Fibroblast of lung (primary cell): ENCODE measurements around the gene SLC26A6. TPM values are rescaled to one million over a fixed set of nuclear protein-coding genes. Genes with fewer than 3 reads are reported as not detected.

ENCODE experiments used
- DNase-seq, 2 donors: peaks; one replicate each; pipeline versions ENCODE4 v3.0.0 to v3.0.0-alpha.2; 2010; ENCODE audit warnings: low read depth in 2 of 2
- H2AFZ ChIP-seq: 2 replicates; pipeline ENCODE4 v1.5.1; 2012; ENCODE audit warnings: low read length, control low read depth, inconsistent platforms
- H3K27ac ChIP-seq: 2 replicates; pipeline ENCODE4 v1.5.1; 2011; ENCODE audit warnings: low read length, control low read depth; ENCODE audit not compliant: insufficient read depth
- H3K27me3 ChIP-seq: 2 replicates; pipeline ENCODE4 v1.5.1; 2011; ENCODE audit warnings: mild to moderate bottlenecking, low read length; ENCODE audit not compliant: control insufficient read depth, insufficient read depth
- H3K36me3 ChIP-seq: 2 replicates; pipeline ENCODE4 v1.5.1; 2011; ENCODE audit warnings: low read length; ENCODE audit not compliant: control insufficient read depth, insufficient read depth
- H3K4me1 ChIP-seq: 2 replicates; pipeline ENCODE4 v1.5.1; 2011; ENCODE audit warnings: low read length; ENCODE audit not compliant: control insufficient read depth, insufficient read depth; ENCODE audit errors: extremely low read depth
- H3K4me2 ChIP-seq: 2 replicates; pipeline ENCODE4 v1.5.1; 2011; ENCODE audit warnings: low read length, control low read depth; ENCODE audit not compliant: insufficient read depth; ENCODE audit errors: extremely low read depth
- H3K4me3 ChIP-seq, 4 experiments: fragments of 200-600 bp in 1 of 4; sonication (generic) in 1 of 4; replicated peaks in 1 of 4; 2 replicates each; pipeline ENCODE4 v1.5.1; 2011 to 2016; ENCODE audit warnings: low read length in 4 of 4, low read depth in 3 of 4, mild to moderate bottlenecking in 3 of 4, control low read depth in 2 of 4, inconsistent platforms in 1 of 4, mixed read lengths in 1 of 4; ENCODE audit not compliant: insufficient read depth in 1 of 4; ENCODE audit errors: control extremely low read depth in 1 of 4
- H3K79me2 ChIP-seq: 2 replicates; pipeline ENCODE4 v1.5.1; 2012; ENCODE audit warnings: mild to moderate bottlenecking, low read length, inconsistent platforms; ENCODE audit not compliant: control insufficient read depth, insufficient read depth
- H3K9ac ChIP-seq: 2 replicates; pipeline ENCODE4 v1.5.1; 2011; ENCODE audit warnings: mild to moderate bottlenecking, low read length, control low read depth; ENCODE audit not compliant: insufficient read depth
- H3K9me3 ChIP-seq: 2 replicates; pipeline ENCODE4 v1.5.1; 2012; ENCODE audit warnings: low read depth, low read length; ENCODE audit not compliant: control insufficient read depth, insufficient read depth
- H4K20me1 ChIP-seq: 2 replicates; pipeline ENCODE4 v1.5.1; 2011; ENCODE audit warnings: low read length; ENCODE audit not compliant: control insufficient read depth, insufficient read depth; ENCODE audit errors: extremely low read depth
- CTCF ChIP-seq, 2 donors: IDR thresholded peaks in 1 of 2; conservative IDR thresholded peaks in 1 of 2; 1 replicate in 1 of 2; 2 replicates in 1 of 2; pipeline ENCODE4 v1.5.1; 2011 to 2012; ENCODE audit warnings: low read length in 2 of 2, control low read depth in 1 of 2, inconsistent platforms in 1 of 2, low read depth in 1 of 2, mild to moderate bottlenecking in 1 of 2
- EZH2 ChIP-seq: IDR thresholded peaks from 2 replicates; pipeline ENCODE4 v1.5.1; 2012; ENCODE audit warnings: low read length, control low read depth, mild to moderate bottlenecking; ENCODE audit errors: missing control alignments
- polyA minus RNA-seq: library from RNA; depleted of rRNA, polyadenylated mRNA; stranded (reverse); fragments of >200 nt; gene quantifications from 2 replicates; pipeline ENCODE4 v1.2.3, GENCODE V29; 2011; ENCODE audit warnings: low replicate concordance
- polyA plus RNA-seq, 2 donors: library from polyadenylated mRNA; depleted of rRNA in 1 of 2; stranded (reverse) in 1 of 2; unstranded in 1 of 2; fragments of >200 nt; gene quantifications; 2 replicates each; pipeline ENCODE4 v1.2.1, GENCODE V29; 2011 to 2012; ENCODE audit warnings: missing spikeins in 1 of 2
- total RNA-seq: library from RNA; depleted of rRNA; stranded (reverse); fragments of >200 nt; gene quantifications from 2 replicates; pipeline ENCODE4 v1.2.1, GENCODE V29; 2014

The SLC26A6 gene
- 32.9 and 36.3 TPM in 2 replicates for total RNA-seq
- polyA plus RNA-seq, result 13.3 and 20.9 TPM in 2 replicates
- 9.4 and 16.6 TPM in 2 replicates for polyA plus RNA-seq (2012)
- polyA minus RNA-seq, result 29.8 and 88.3 TPM in 2 replicates

- peaks cover 22% of the 10 kb centered on the region for H3K36me3 ChIP-seq
- H3K9me3 ChIP-seq, result no peaks in the 10 kb centered on the region
Observed at GRCh38 chr3:48635222-48636021, at the start of gene SLC26A6. Gene SLC26A6 (minus strand): TSS chr3:48635461. CDS start chr3:48635393, 68 bp downstream.

DNA sequence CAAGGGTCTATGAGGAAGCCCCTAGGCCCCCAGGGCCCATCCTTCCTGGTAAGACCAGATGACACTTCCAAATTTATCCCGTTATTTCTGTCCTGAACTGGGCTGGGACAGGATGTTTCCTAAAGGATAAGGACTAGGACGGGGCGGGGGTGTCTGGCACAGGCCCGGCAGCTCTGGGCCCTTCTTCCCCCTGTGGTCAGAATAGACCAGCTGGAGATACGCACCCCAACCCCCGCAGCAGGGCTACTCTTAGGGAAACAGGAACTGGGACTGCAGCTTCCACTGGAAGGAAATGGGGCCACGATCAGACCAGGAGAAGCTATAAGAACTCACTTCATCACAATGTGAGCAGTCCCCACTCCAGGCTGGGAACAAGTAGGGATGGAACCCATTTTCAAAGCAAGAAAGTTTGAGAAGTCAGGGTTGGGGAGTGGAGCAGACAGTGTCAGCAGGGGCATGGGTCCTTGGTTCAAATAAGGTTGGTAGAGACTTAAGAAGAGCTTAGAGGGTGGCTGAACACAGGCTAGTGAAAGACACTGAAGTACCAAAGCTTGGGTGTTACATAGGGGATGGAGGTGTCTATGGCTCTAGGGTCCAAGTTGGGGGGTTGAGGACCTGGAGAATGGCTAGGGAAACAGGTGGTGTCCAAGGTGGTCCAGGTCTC lies 49.4 kb upstream of the SLC26A6 start:
- H3K36me3 ChIP-seq, result peaks cover 40% of the 10 kb centered on the region
- peak in 1 of 2 donors; percentile 36 for DNase-seq
- no peaks in the 10 kb centered on the region for H3K27me3 ChIP-seq
- H3K4me2 ChIP-seq, result peak overlapping the region; percentile 97
- peaks cover 19% of the 10 kb centered on the region for H3K4me1 ChIP-seq
- H3K4me3 ChIP-seq, result peak overlapping the region; percentile 33 to 84 (median 62)
- peak overlapping the region; percentile 10 for H3K9ac ChIP-seq
- peaks cover 14% of the 10 kb centered on the region for H3K79me2 ChIP-seq
- H3K27ac ChIP-seq, result no peak overlapping the region
- no peaks in the 10 kb centered on the region for H3K9me3 ChIP-seq
- TF ChIP-seq CTCF (conservative IDR thresholded peaks at IDR 0.05 in 1 of 2, IDR thresholded peaks at IDR 0.05 in 1 of 2; ENCODE audit: low read depth in 1 of 2, low read length in 2 of 2), result no peak
- no peak for TF ChIP-seq EZH2
- H2AFZ ChIP-seq, result peak overlapping the region; percentile 11
- no peaks in the 10 kb centered on the region for H4K20me1 ChIP-seq

More at GRCh38 chr3:48635222-48636021, at the start of gene SLC26A6:
- Histone ChIP-seq H3K27ac (peak within 1 kb of the TSS; percentile 77), H3K27me3 (no peaks in the 10 kb centered on the region), H4K20me1 (no peaks in the 10 kb centered on the region), H3K4me2 (peak within 1 kb of the TSS; percentile 91), H3K79me2 (peaks cover 6% of the 10 kb centered on the region), H3K9ac (peak within 1 kb of the TSS; percentile 70), H3K4me3 (peak within 1 kb of the TSS; percentile 79 to 94 (median 88)), H2AFZ (peak within 1 kb of the TSS; percentile 77), H3K4me1 (peaks cover 6% of the 10 kb centered on the region)
- DNase-seq, result peak; percentile 94 to 95
- TF ChIP-seq CTCF (conservative IDR thresholded peaks at IDR 0.05 in 1 of 2, IDR thresholded peaks at IDR 0.05 in 1 of 2; ENCODE audit: low read depth in 1 of 2, low read length in 2 of 2), result peak; percentile 64 to 65
- no peak for TF ChIP-seq EZH2

DNA sequence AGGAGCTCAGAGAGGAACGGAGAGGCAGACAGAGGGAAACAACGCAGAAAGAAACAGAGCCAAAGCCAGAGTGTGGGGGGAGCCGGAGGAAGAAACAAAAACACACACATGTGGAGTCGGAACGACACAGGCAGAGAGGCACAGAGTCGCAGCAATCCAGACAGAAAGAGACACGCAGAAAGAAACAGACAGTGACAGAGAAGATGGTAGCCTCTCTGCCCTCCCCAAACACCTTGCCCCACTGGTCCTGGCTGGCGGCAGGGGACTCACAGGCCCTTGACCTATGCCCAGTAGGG lies 48.7 kb upstream of the SLC26A6 start:
- Histone ChIP-seq H3K9me3 (no peaks in the 10 kb centered on the region), H3K4me3 (peak overlapping the region; percentile 0 to 84 (median 59)), H3K79me2 (peaks cover 14% of the 10 kb centered on the region), H3K27ac (no peak overlapping the region), H2AFZ (no peak overlapping the region), H3K27me3 (no peaks in the 10 kb centered on the region), H3K4me2 (peak overlapping the region; percentile 97), H4K20me1 (no peaks in the 10 kb centered on the region), H3K4me1 (peaks cover 19% of the 10 kb centered on the region), H3K9ac (peak overlapping the region; percentile 10), H3K36me3 (peaks cover 37% of the 10 kb centered on the region)
- DNase-seq, result no peak
- TF ChIP-seq EZH2 (no peak), CTCF (conservative IDR thresholded peaks at IDR 0.05 in 1 of 2, IDR thresholded peaks at IDR 0.05 in 1 of 2; ENCODE audit: low read depth in 1 of 2, low read length in 2 of 2) (no peak)
